ENCODE results near the gene MEG3. TPM values are rescaled to one million over a fixed set of nuclear protein-coding genes. Genes with fewer than 3 reads are reported as not detected.

Gene MEG3
- total RNA-seq, 1 experiment from 2014 or later: not detected

GRCh38 chr14:100804558-100805309, 21.2 kb upstream of the MEG3 start:
- Histone ChIP-seq H3K4me1 (replicated peaks; ENCODE audit: insufficient read depth) (no peaks in the 10 kb centered on the region), H3F3A (ENCODE audit: insufficient read depth, low read depth) (no peaks in the 10 kb centered on the region), H3K27ac (no peak overlapping the region), H3K79me2 (ENCODE audit: low read depth) (no peaks in the 10 kb centered on the region), H3K4me2 (no peak overlapping the region), H3K9me3 (ENCODE audit: insufficient read depth, low read depth) (no peaks in the 10 kb centered on the region), H2AFZ (no peak overlapping the region), H3K27me3 (ENCODE audit: insufficient read depth, low read depth) (peaks cover 88% of the 10 kb centered on the region), H3K36me3 (ENCODE audit: low read depth) (no peaks in the 10 kb centered on the region), H3K4me3 (no peak overlapping the region), H4K20me1 (ENCODE audit: insufficient read depth) (no peaks in the 10 kb centered on the region), H3K9me2 (ENCODE audit: insufficient read depth) (no peaks in the 10 kb centered on the region)
- no peak for DNase-seq
- TF ChIP-seq EZH2 (IDR thresholded peaks at IDR 0.05; ENCODE audit: low read depth): no peak
- TF ChIP-seq, protein P1, sequence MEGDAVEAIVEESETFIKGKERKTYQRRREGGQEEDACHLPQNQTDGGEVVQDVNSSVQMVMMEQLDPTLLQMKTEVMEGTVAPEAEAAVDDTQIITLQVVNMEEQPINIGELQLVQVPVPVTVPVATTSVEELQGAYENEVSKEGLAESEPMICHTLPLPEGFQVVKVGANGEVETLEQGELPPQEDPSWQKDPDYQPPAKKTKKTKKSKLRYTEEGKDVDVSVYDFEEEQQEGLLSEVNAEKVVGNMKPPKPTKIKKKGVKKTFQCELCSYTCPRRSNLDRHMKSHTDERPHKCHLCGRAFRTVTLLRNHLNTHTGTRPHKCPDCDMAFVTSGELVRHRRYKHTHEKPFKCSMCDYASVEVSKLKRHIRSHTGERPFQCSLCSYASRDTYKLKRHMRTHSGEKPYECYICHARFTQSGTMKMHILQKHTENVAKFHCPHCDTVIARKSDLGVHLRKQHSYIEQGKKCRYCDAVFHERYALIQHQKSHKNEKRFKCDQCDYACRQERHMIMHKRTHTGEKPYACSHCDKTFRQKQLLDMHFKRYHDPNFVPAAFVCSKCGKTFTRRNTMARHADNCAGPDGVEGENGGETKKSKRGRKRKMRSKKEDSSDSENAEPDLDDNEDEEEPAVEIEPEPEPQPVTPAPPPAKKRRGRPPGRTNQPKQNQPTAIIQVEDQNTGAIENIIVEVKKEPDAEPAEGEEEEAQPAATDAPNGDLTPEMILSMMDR (conservative IDR thresholded peaks at IDR 0.05): no peak
- no TSS peak for BruUV-seq (replicated peaks)
- CTCF ChIA-PET: no interaction called here
- POLR2A ChIA-PET (ENCODE audit: unreplicated experiment): no interaction called here
- intact Hi-C loops (cut with micrococcal nuclease; ENCODE audit: unreplicated experiment): no loop called here

GRCh38 chr14:100806386-100806785, 19.5 kb upstream of the MEG3 start:
- Histone ChIP-seq H3K4me2 (no peak overlapping the region), H3K36me3 (ENCODE audit: low read depth) (no peaks in the 10 kb centered on the region), H3K9me3 (ENCODE audit: insufficient read depth, low read depth) (no peaks in the 10 kb centered on the region), H2AFZ (no peak overlapping the region), H3K27me3 (ENCODE audit: insufficient read depth, low read depth) (peaks cover 89% of the 10 kb centered on the region), H3K4me3 (no peak overlapping the region), H3F3A (ENCODE audit: insufficient read depth, low read depth) (no peaks in the 10 kb centered on the region), H3K27ac (no peak overlapping the region), H3K9me2 (ENCODE audit: insufficient read depth) (no peaks in the 10 kb centered on the region), H3K79me2 (ENCODE audit: low read depth) (no peaks in the 10 kb centered on the region), H3K4me1 (replicated peaks; ENCODE audit: insufficient read depth) (no peaks in the 10 kb centered on the region), H4K20me1 (ENCODE audit: insufficient read depth) (no peaks in the 10 kb centered on the region)
- no peak for DNase-seq
- TF ChIP-seq EZH2 (IDR thresholded peaks at IDR 0.05; ENCODE audit: low read depth): no peak
- TF ChIP-seq, protein P1 (conservative IDR thresholded peaks at IDR 0.05): no peak
- ChIA-PET CTCF (no interaction called here), POLR2A (ENCODE audit: unreplicated experiment) (no interaction called here)
- intact Hi-C loops (cut with micrococcal nuclease; ENCODE audit: unreplicated experiment): no loop called here
- no TSS peak for BruUV-seq (replicated peaks)

GRCh38 chr14:100807496-100807895, 18.4 kb upstream of the MEG3 start:
- Histone ChIP-seq H3K27ac (no peak overlapping the region), H3K9me3 (ENCODE audit: insufficient read depth, low read depth) (no peaks in the 10 kb centered on the region), H3K4me2 (no peak overlapping the region), H3F3A (ENCODE audit: insufficient read depth, low read depth) (no peaks in the 10 kb centered on the region), H2AFZ (no peak overlapping the region), H4K20me1 (ENCODE audit: insufficient read depth) (no peaks in the 10 kb centered on the region), H3K36me3 (ENCODE audit: low read depth) (no peaks in the 10 kb centered on the region), H3K4me3 (no peak overlapping the region), H3K4me1 (replicated peaks; ENCODE audit: insufficient read depth) (no peaks in the 10 kb centered on the region), H3K79me2 (ENCODE audit: low read depth) (no peaks in the 10 kb centered on the region), H3K9me2 (ENCODE audit: insufficient read depth) (no peaks in the 10 kb centered on the region), H3K27me3 (ENCODE audit: insufficient read depth, low read depth) (peaks cover 86% of the 10 kb centered on the region)
- intact Hi-C loops (cut with micrococcal nuclease; ENCODE audit: unreplicated experiment): no loop called here
- DNase-seq: no peak
- TF ChIP-seq, protein P1 (conservative IDR thresholded peaks at IDR 0.05): no peak
- no peak for TF ChIP-seq EZH2 (IDR thresholded peaks at IDR 0.05; ENCODE audit: low read depth)
- POLR2A ChIA-PET (ENCODE audit: unreplicated experiment): no interaction called here
- CTCF ChIA-PET: no interaction called here
- BruUV-seq (replicated peaks): no TSS peak

Measured in PC-9 (cell line).